Sigmoid colon (tissue), 4 donors: ENCODE measurements around the gene PRAC2.

ENCODE experiments used
- POLR2AphosphoS5 ChIP-seq, 4 donors: sonication (generic); formaldehyde crosslinking; IDR thresholded peaks; one replicate each; pipeline ENCODE4 v1.6.1; 2017; ENCODE audit warnings: antibody characterized with exemption in 4 of 4
- TF ChIP-seq, protein P1 (sequence below), 4 experiments: fragments of 450-650 bp in 3 of 4; fragments of 200-600 bp in 1 of 4; IDR thresholded peaks; one replicate each; pipeline ENCODE4 v1.5.1; 2016 to 2019; ENCODE audit warnings: antibody characterized with exemption in 4 of 4, mild to moderate bottlenecking in 3 of 4, moderate library complexity in 2 of 4

- TF ChIP-seq, protein P1, sequence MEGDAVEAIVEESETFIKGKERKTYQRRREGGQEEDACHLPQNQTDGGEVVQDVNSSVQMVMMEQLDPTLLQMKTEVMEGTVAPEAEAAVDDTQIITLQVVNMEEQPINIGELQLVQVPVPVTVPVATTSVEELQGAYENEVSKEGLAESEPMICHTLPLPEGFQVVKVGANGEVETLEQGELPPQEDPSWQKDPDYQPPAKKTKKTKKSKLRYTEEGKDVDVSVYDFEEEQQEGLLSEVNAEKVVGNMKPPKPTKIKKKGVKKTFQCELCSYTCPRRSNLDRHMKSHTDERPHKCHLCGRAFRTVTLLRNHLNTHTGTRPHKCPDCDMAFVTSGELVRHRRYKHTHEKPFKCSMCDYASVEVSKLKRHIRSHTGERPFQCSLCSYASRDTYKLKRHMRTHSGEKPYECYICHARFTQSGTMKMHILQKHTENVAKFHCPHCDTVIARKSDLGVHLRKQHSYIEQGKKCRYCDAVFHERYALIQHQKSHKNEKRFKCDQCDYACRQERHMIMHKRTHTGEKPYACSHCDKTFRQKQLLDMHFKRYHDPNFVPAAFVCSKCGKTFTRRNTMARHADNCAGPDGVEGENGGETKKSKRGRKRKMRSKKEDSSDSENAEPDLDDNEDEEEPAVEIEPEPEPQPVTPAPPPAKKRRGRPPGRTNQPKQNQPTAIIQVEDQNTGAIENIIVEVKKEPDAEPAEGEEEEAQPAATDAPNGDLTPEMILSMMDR (IDR thresholded peaks at IDR 0.05): no peak
- peak in 2 of 4 donors; percentile 23 to 57 for TF ChIP-seq POLR2AphosphoS5 (IDR thresholded peaks at IDR 0.05)
Measured at GRCh38 chr17:48748718-48749566, 26.0 kb downstream of the PRAC2 start.
